ENCODE measurements around the gene GAS7.

DNA sequence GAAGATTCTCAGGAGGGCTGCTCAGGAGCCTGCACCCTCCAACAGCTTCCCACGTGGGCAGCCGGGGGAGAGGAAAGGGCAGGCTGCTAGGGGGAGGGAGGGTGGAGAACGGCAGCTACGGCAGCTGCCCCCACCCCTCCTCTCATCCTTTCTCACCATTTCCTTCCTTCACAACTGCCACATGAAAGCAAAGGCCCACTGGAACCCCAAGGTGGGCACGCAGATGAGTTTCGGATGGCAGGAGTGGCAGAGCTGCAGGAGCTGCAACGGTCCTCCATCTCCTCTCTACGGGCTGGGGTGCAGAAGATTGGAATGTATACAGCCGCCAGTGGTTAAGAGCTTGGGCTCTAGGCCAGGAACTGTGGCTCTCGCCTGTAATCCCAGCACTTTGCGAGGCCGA, 77.7 kb downstream of the GAS7 start:
- TF ChIP-seq CTCF (IDR thresholded peaks at IDR 0.05), result no peak
- TF ChIP-seq POLR2A (IDR thresholded peaks at IDR 0.05), result no peak
- TF ChIP-seq EP300 (IDR thresholded peaks at IDR 0.05), result no peak
